ENCODE results near the gene OSTN.

Gene OSTN

DNA sequence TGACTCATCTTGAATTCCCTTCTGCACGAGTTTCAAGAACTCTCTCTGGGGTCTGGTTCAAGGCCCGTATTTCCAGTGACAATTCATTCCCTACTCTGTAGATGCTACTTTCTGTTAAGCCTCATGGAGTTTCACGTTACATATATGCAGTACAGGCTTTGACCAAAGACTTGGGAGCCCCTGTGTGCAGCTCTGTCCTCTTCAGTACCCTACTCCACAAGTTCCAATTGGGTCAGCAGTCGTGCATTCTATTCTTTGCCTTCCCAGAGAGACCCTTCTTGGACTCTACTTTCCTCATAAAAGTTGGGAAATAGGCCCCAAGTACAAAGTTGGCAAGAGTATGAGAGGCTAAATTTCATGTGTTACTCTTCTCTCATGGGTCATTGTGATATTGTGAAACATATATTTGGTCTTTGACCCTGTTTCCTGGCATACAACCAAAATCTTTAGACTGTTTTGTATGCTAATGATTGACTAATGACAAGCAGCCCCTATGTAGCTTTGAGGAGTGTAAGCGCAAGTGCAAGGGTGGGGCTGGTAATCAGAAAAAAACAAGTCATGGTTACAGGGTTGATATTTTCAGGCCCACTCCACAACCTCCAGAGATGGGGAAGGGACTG lies 115.2 kb downstream of the OSTN start:
- no peak for DNase-seq
